HG03159 (cell line): Measurements from ENCODE around the gene PYCR2.
"Not testable (repeated sequence)": the region's sequence is repeated elsewhere in the genome, so short reads cannot be mapped to it uniquely, and the experiment has no call there.

ENCODE experiments used
- ATAC-seq: cut with Tn5 transposase; IDR thresholded peaks from one replicate; pipeline ENCODE4 v1.9.1; 2021; ENCODE audit warnings: mild to moderate bottlenecking, moderate library complexity; ENCODE audit not compliant: unreplicated experiment

PYCR2 gene

GRCh38 chr1:225923692-225924555 lies at the start of gene PYCR2:
TSS of gene PYCR2 (minus strand) at chr1:225924250. CDS start at chr1:225924110, 140 bp downstream.
- peak; percentile 98 for ATAC-seq

DNA sequence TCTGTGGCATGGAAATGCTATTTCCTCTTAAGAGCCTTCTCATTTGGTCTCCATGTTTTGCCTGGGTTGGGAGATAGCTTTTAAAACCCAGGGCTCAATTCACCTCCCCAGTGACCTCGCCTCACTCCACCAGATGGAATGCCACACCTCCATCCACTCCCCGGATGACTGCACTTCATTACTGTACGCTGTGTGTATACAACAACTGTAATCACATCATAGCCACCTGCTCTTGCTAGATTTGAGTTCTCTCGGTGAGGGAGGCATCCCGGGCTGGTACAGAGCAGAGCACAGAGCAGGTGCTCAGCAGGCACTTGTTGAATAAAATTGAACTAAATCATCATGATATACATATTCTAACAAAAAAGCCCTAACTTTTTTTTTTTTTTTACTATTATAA lies 49.1 kb upstream of the PYCR2 start:
- ATAC-seq: no peak

- no peak for ATAC-seq
These were observed 48.5 kb upstream of the PYCR2 start for GRCh38 chr1:225972344-225973152.

GRCh38 chr1:225970592-225971157 lies 46.6 kb upstream of the PYCR2 start:
- not testable (repeated sequence) for ATAC-seq

GRCh38 chr1:225969751-225970150 lies 45.7 kb upstream of the PYCR2 start:
- not testable (repeated sequence) for ATAC-seq

- no peak for ATAC-seq
These were observed 41.2 kb upstream of the PYCR2 start for GRCh38 chr1:225965231-225965630.

DNA sequence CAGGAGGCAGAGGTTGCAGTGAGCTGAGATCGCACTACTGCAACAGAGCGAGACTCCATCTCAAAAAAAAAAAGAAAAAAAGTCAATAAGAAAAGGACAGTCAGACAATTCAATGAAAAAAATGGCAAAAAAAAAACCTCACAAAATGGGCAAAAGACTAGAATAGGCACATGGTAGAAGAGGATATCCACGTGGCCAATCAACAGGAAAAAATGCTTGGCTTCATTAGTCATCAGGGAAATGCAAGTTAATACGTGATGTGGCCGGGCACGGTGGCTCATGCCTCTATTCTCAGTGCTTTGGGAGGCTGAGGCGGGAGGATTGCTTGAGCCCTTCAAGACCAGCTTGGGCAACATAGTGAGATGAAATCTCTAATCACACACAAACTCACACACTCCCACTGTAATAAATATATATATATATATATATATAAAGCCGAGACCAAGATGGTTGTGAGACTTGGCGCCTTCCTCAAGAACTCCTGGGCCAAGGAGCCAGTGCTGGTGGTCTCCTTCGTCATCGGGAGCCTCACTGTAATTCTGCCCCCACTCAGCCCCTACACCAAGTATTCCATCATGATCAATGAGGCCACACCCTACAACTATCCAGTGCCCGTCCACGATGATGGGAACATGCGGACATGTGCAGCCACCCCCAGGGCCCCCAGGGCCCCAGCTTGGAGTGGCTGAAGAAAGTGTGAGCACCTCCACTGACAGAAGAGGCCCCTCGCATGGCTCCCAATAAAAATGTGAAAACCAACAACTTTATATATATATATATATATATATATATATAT lies 39.9 kb upstream of the PYCR2 start:
- no peak for ATAC-seq

- ATAC-seq: peak; percentile 83
These were observed 38.5 kb upstream of the PYCR2 start for GRCh38 chr1:225962440-225962975.

- ATAC-seq: no peak
These were observed 37.8 kb upstream of the PYCR2 start for GRCh38 chr1:225961659-225962439.

DNA sequence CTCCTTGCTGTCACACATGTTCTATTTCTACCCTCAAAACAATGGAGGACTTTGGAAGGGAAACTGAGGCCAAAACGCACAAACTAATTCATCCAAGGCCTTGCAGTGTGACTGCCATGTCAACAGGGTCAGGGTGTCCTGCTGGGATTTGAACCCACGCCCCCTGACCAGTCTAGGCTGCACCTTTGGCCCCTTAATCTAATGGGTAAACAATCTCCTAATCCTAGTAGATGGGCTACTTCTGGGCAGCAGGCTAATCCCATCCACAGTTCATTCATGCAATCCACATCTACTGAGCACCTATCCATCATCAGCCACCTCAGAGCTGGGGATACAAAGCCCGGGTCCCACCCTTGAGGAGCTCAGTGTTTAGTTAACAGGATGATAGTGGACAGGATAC lies 34.0 kb upstream of the PYCR2 start:
- ATAC-seq: no peak

DNA sequence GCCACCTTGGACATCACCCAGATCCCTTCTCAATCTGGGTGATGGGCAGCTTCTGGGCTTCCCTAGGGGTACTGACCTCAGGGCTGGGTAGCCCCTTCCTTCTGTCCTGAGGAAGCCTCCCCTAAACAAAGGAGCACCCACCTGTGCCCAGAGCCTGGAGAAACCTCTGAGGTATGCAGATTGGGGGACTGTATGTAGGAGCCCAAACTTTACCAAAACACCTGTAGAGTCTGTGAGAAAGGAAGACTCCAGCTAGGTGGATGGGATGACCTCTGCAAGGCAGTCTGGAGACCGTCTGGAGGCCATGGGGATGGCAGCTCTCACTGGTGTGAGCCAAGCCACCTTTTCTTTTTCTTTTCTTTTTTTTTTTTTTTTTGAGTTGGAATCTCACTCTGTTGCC lies 30.7 kb upstream of the PYCR2 start:
- no peak for ATAC-seq

GRCh38 chr1:225953315-225953714 lies 29.3 kb upstream of the PYCR2 start:
- no peak for ATAC-seq

DNA sequence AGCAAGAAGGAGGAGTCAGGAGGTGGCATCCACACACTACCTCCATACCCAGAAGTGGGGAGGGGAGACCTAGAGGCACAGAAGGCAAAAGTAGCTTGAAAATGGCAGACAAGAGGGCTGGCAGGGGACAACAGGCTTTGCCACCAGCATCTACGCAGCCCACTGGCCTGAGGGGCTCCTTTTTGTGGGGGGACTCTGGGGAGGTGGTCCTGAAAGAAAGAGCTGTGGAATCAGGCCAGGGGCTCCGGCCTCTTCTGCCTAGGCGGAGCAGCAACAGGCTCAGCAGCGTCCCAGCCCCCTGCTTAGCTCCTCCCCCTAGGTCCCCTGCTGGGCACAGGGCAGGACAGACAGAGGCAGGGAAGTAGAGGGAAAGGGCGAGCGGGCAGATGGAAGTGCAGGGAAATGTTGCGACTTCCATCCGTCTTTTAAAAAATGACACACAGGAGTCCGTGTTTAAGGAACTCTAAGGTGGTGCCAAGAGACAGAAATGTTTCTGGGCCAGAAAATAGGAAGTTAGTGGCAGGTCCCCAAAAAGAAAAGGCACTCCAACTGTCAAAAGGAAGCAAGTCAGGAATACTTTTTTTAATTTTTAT lies 27.0 kb upstream of the PYCR2 start:
- no peak for ATAC-seq

DNA sequence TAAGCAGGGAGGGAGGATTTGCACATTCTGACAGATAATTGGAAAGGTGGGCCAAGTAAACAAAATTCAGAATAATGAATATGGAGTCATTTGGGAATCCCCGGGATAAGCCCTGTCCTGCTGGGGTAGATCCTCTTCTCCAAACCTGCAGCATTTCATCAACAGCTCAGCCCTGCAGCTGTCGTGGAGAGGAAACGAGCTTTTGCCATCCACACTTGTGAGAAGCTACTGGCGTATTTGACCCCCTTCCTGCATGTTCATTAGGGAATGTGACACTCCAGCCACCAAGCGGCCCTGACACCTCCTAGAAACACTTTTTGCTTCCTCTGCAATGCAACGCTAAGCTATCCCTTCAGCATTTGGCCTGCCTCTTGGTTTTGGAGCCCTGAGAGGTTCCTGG lies 25.0 kb upstream of the PYCR2 start:
- no peak for ATAC-seq

DNA sequence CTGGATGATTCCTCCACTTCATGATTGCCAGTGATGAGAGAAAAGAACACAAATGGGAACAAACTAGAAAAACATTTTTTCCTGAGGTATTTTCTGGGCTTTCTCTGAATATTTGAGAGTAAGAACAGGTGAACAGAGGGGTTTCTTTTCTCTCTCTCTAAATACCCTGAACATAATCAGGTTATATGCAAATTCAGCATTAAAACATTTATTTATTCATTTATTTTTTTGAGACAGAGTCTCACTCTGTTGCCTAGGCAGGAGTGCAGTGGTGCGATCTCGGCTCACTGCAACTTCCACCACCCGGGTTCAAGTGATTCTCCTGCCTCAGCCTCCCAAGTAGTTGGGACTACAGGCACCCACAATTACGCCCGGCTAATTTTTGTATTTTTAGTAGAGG lies 22.8 kb upstream of the PYCR2 start:
- ATAC-seq: no peak

- ATAC-seq: no peak
These were observed 22.1 kb upstream of the PYCR2 start for GRCh38 chr1:225946082-225946620.

- no peak for ATAC-seq
These were observed 21.5 kb upstream of the PYCR2 start for GRCh38 chr1:225945564-225945963.

DNA sequence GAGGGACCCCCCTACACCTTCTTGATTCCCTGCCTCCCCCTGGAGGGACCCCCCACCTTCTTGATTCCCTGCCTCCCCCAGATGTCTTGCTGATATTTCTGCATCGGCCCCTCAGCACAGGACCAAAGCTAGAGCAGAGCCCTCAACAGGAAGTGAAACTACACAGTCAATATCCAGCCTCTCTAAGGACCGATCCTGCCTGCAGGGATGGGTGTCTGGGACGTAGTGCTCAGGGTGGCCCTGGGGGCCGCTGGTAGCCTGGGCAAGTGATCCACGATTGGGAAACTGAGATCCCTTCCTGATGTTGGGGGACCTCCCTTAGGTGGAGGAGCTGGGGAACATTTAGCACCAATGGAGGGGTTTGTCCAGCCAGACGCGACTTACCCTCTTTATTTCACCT lies 20.9 kb upstream of the PYCR2 start:
- ATAC-seq: peak; percentile 72

DNA sequence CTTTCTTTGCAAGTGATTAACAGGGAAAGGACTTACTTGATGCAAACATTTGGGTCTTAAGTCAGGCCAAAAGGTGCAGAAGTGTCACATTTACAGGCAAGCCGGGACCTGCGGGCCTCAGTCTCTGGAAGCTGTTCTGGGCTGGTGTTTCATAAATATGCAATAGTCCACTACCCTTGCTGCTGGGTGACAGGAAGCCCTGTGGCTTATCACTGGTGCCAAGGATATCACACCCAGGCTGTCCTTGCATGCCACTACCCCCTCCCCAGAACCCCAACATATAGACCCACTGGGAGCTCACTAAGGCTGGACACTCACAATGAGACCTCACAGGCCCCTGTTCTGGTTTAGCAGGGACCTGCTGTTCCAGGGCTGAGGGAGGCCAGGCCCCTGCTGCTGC lies 20.3 kb upstream of the PYCR2 start:
- no peak for ATAC-seq
